Coronary artery (tissue), 2 donors: ENCODE data around the gene SRD5A1.

Experiments used
- DNase-seq: peaks from one replicate; pipeline ENCODE4 v3.0.0-alpha.2; 2017; ENCODE audit warnings: low spot score
- H3K27ac ChIP-seq, 2 donors: fragments of 200-600 bp; sonication (generic); one replicate each; pipeline ENCODE4 v1.5.1; 2016 to 2019
- H3K4me3 ChIP-seq: fragments of 200-600 bp; sonication (generic); 2 replicates; pipeline ENCODE4 v1.5.1; 2016; ENCODE audit warnings: mild to moderate bottlenecking, moderate library complexity
- TF ChIP-seq, protein P1 (sequence below): fragments of 200-600 bp; sonication (generic); IDR thresholded peaks from one replicate; pipeline ENCODE4 v1.5.1; 2019; ENCODE audit warnings: antibody characterized with exemption

SRD5A1 gene

DNA sequence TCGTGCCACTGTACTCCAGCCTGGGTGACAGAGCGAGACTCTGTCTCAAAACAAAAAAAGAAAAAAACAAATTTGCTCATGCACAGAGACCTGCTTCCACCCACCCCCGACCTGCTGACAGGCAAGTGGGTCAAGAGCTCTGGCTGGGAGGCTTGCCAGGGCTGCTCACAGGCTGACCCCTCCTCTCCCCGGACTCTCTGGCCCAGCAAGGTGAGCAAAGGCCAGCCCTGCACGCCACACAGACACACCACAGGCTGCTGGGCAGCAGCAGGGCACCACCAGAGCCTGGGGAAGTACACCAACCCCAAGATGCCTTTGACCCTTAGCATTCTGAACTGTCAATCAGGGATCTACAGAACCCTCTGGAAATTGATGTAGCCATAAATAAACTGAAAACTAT, 29.6 kb upstream of the SRD5A1 start:
- TF ChIP-seq, protein P1, sequence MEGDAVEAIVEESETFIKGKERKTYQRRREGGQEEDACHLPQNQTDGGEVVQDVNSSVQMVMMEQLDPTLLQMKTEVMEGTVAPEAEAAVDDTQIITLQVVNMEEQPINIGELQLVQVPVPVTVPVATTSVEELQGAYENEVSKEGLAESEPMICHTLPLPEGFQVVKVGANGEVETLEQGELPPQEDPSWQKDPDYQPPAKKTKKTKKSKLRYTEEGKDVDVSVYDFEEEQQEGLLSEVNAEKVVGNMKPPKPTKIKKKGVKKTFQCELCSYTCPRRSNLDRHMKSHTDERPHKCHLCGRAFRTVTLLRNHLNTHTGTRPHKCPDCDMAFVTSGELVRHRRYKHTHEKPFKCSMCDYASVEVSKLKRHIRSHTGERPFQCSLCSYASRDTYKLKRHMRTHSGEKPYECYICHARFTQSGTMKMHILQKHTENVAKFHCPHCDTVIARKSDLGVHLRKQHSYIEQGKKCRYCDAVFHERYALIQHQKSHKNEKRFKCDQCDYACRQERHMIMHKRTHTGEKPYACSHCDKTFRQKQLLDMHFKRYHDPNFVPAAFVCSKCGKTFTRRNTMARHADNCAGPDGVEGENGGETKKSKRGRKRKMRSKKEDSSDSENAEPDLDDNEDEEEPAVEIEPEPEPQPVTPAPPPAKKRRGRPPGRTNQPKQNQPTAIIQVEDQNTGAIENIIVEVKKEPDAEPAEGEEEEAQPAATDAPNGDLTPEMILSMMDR: no peak
- H3K4me3 ChIP-seq: no peak overlapping the region
- no peak for DNase-seq
- H3K27ac ChIP-seq: no peak overlapping the region

DNA sequence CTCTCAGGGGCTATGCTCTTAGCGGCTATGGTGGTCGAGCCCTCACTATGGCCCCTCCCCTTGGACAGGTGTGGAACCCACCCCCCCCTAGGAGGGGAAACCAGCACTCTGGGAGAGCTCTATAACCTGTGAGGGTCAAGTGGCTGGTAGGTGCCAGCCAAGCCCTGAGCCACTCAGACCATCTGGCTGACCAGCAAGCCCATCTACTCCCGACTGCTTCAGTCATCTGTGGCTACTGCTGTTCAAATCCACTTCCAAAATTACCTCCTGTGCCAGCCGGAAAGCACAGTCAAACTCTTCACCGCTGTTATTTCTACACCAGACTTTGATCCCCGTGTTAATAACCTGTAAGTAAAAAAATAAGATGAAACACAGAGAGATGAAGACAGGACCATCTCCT, 28.9 kb upstream of the SRD5A1 start:
- no peak overlapping the region for H3K4me3 ChIP-seq
- no peak for DNase-seq
- TF ChIP-seq, protein P1: no peak
- no peak overlapping the region for H3K27ac ChIP-seq

DNA sequence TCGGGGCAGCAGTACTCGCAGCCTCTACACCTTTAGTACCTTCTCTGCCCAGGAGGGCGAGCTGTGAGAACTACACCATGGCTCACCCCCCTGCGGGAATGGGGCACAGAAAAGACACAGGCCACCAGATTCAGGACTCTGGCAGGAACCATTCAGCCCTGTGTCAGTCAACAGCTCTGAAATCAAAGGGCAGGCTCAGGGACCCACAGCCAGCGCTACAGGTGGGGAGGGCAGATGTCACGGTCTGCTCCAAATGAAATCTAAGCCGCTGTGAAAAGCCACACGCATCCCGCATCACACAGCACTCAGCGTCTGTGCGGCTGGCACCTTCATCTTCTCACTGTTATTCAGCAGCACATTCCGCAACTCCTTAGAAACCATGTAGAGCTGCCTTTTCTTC, 28.3 kb upstream of the SRD5A1 start:
- TF ChIP-seq, protein P1: no peak
- Histone ChIP-seq H3K27ac (no peak overlapping the region), H3K4me3 (no peak overlapping the region)
- DNase-seq: no peak

DNA sequence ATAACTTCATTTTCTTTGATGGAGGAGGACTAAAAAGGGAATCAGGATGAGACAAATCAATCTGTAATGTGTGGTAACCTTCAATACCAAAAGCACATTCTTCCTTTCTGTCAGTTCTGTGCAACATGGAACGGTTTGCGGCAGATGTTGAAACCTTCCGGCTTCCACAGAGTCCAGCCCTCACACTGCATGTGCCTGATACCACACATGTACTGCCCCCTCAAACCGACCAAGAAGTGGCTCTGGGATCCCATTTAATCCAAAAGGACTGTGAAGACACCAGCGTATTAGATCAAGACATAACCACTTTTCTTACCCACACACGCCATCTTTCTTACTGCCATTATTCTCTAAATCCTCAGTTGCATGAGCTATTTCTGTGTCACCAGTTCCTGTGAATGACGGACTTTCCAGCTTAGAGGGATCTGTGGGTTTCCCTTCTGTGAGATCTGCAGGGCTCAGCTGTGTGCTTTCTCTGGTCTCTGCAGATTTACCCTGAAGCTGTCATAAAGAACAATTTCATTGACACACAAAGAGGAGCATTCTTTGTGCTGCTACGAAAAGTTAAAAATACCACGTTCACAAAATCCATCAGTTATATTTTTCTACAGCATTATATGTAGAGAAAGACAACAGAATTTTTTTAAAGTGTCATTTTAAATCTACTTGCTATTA, 26.2 kb upstream of the SRD5A1 start:
- DNase-seq: no peak
- H3K4me3 ChIP-seq: no peak overlapping the region
- TF ChIP-seq, protein P1: no peak
- no peak overlapping the region for H3K27ac ChIP-seq

DNA sequence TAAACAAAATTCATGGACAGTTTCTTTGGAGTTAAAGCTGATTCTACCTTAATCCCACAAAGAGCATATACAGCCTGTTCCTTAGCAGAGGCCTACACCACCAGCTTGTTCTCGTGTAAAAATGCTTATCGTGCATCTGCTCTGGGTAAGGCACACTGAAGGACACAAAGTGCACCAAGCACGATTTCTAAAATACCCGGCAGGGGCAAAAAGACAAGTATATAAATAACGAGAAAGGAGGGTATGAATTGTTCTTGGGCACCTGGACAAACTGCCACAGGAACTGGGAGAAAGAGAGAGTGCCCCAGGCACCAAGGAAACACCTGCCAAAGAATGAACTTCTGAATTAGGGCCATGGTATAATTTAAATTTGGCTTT, 25.7 kb upstream of the SRD5A1 start:
- DNase-seq: no peak
- TF ChIP-seq, protein P1: no peak
- no peak overlapping the region for H3K4me3 ChIP-seq
- H3K27ac ChIP-seq: no peak overlapping the region

DNA sequence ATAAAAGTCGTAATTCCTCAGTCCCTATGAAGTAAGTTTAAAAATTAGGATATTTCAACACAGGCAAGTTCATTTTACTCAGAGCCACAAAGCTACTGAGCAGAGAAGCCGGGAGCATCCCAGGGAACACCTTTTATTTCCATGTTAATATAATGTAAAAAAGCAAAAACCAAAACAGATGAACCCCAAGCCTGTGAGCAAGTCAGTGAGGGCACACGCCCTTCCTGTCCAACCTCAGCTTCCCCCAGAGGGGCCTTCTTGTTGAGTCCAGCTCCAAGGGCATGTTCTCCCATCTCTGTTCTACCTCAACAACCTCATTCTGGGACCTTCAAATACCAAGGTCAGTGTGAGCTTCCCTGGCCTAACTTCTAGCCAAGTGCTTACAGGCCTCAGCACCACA, 25.2 kb upstream of the SRD5A1 start:
- H3K27ac ChIP-seq: no peak overlapping the region
- no peak for DNase-seq
- H3K4me3 ChIP-seq: no peak overlapping the region
- TF ChIP-seq, protein P1: no peak
